ENCODE data around the gene SMOC1.

The SMOC1 gene

DNA sequence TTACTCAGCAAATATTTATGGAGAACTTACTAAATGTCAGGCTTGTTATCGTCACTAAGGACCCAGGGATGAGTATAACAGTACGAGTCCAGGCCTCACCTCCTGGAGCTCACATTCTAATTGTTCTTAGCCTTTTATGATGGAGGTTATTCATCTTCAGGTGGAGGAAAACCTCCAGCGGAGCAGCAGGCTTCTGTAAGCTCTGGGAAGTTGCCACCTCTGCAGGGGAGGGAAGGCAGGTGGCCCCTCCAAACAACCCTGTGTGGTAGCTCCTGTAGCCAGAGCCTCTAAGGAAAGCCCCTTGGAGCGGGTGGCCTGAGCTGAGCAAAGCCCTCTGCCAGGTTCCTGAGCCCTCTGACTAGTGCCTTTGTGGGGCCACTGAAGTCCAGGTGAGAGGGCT, 104.1 kb downstream of the SMOC1 start:
- DNase-seq = no peak

DNA sequence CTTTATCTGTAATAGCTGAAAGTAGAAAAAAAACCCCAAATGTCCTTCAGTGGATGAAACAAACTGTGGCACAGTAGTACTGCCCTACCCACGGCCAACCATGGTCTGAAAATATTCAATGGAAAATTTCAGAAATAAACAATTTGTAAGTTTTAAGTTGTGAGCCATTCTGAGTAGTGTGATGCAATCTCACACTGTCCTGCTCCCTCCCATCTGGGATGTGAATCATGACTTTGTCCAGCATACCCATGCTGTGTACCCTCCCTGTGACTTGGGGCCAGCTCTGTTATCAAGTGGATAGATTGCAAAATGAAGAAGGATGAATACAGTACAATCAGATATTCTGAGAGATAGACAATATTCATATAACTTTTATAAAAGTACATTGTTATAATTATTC, 106.2 kb downstream of the SMOC1 start:
- no peak for DNase-seq

DNA sequence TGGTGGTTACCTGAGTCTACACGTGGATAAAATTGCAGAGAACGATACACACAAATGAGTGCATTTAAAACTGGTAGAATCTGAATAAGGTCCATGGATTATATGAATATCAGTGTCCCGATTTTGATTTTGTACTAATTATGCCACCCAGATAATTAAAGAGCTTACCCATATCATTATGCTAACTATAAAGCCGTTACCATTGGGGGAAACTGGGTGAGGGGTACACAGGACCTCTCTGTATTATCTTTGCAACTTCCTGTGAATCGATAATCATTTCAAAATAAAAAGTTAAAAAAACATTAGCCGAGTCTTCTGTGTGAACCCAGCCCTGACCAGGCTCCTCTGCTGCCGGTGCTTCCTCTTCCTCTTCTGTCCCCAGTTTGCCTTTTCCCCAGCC, 107.1 kb downstream of the SMOC1 start:
- no peak for DNase-seq

DNA sequence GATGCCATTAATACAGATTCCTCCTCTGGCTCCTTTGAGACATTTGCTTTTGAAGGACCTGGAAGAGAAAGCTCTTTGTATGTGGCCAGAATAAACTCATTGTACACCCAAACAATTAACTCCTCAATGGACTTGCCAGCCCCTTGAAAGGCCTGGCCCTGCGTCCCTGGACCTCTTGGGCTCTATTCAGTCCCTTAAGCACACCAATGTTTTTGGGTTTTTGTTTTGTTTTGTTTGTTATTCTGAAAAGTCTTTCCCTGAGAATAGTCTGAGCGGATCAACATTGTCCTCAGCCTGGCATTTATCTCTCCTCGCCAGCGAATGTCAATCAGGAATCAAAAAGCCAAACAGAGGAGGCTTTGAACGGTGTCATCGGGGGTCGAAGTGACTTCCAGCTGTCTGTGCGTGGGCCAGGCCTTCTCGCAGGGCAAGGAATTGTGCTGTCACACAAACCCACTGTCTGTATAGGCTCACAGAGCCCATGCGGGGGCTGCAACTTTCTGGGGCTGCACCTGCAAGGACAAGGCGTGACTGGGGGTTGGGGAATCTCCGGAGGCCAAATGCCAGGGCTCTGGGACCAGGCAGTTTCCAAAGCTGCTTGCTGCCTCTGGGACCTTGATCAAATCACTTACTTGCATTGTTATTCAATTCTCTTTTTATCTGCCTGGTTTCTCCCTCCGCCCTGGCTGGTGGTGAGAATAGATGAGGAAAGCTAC, 108.3 kb downstream of the SMOC1 start:
- DNase-seq = no peak

DNA sequence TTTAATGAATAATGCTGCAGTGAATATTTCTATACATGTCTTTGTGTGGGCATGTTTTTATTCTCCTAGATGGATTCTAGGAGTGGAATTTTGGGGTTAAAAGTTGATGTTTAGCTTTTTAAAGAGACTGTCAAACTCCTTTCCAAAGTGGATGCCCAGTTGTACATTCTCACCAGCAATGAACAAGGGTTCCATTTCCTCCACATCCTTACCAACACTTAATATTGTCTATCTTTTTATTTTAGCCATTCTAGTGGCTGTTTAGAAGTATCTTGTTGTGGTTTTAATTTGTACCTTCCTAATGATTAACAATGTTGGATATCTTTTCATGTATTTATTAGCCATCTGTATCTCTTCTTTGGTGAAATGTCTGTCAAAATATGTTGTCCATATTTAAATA, 109.8 kb downstream of the SMOC1 start:
- DNase-seq = no peak

DNA sequence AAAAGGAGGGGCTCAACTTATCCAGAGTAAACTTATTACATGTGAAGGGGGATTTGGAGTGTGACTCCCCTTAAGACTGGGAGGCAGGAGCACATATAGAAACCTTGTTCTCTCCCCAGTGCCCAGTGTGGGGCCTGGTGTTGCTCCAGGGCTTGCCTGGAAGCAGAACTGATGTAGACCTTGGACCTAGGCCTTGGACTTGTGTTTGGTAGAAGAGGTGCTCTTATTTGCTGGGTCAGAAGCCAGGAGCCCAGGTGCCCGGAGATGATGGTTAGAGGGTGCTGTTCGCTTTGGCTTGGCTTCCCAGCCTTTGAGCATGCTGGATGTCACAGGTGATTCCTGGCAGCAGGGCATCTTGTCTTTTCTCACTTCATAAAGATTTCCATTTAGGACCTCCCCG, 110.4 kb downstream of the SMOC1 start:
- DNase-seq = no peak

DNA sequence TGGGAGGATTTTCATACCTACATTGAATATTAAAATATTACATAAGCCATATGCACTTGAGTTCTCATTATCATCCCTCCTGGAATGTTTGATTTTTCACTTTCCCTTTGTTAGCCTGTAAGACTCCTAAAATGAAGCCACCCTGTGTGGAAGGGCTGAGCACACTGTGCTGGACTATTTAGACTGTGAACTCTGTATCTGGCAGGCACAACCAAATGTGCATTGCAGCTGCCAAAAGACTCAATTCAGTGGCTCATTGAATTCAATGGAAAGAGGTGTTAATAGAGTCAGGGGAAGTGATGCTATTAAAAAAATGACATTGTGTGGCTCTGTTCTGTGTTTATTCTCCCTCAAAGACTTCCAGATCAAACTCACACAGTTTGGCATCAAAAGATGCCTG, 111.1 kb downstream of the SMOC1 start:
- DNase-seq = no peak

DNA sequence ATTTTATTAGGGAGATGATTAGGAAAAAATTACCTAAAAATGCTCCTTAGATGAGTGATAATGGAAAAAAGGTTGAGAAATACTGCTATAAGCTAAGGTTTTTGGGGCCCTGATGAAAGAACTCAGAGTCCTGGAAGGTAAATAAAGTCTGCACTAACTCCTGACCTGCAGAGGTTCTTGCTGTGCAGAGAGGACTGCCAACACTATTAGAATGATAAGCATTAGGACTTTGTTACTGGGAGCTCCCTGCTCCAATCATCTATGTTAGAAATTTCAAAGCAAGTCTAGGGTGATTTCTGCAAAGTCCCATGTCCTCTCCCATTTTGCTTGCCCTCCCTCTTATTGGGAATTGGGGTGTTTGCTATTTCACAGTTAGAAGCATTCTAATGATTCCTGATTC, 112.2 kb downstream of the SMOC1 start:
- DNase-seq = no peak

DNA sequence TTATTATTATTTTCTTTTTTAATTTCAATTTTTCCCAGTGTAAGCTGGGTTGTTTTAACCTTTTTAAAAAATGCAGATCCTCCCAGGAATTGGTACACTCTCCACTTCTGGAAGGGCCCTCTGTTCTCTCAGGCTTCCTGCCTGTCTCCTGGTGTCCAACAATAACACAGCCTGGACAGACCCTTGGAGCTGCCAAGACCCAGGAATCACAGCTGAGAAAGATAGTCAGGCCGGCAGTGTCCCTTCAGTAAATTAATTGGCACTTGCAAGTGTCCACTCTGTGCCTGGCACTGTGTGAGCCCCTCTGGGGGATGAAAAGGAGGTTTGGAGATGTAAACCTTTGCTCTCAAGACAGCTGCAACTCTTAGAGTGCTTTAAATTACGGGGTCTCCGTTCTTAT, 113.3 kb downstream of the SMOC1 start:
- no peak for DNase-seq

DNA sequence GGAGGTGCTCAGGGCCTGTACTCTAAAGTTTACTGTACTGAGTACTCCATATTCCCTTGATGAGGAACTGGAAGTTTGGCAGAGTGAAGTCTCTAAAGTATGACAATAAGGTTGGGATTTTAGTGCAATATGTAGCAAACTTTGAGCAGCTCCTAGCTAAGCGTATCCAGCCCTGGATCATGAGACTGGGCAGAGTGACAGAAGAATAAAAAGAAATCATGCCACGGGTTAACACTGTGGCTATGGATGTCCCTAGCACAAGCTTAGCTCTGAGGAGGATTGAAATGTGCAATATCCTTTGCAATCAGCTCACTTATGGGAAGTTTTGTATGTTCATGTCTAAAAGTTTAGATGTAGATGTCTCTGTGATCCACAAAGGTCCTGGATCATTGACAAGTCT, 114.1 kb downstream of the SMOC1 start:
- DNase-seq = no peak

DNA sequence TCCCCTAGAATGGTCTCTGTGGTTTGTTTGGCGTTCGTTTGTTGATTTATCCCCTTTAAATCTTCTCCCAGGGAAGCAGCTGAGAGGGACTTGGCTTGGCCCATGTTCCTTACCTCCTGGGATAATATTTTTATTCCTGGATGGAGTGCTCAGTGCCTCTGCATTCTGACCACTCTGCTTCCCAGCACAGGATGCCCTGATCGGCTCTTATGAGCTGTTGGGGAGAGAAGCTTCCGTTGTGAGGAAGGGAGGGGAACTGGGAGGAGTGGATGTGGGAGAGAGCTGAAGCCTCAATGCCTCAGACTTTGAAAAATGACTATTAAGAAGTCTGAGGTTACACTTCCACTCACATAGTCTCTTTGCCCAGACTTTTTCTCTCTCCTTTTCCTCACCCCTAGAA, 114.8 kb downstream of the SMOC1 start:
- no peak for DNase-seq

DNA sequence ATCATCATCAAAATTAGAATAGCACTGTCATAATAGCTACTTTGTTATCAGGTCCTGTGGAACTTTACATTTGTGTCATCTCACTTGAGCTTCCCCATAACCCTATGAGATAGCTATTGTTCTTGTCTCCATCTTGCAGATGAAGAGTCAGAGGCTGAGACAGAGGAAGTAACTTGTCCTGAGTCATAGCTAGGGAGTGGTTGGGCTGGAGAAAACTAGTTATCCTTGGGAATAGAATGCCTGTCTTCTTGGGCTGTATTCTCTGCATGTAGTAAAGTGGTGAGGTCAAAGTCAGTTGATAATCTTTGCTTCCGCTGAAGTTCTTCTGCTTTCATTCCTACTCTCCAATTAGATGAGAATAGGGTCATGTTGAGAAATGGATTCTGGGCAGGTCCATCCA, 117.0 kb downstream of the SMOC1 start:
- DNase-seq = no peak

DNA sequence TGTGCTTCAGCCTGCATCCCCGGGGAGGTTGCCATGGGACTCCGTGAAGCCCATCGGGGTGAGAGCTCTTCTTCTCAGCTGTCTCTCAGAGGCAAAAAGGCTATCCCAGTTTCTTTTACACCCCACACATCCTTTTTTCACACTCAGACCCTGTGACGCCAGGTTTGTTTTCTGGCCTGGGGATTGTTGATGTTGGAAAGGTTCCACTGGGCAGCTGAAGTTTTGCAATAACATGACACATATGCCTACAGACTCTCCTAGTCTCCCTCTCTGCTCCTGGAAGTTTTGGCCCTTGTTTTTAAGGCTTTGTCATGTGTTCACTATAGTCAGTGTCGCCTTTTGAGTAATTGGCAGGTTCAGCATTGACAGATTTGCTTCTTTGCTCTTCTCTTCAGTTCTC, 118.6 kb downstream of the SMOC1 start:
- no peak for DNase-seq

DNA sequence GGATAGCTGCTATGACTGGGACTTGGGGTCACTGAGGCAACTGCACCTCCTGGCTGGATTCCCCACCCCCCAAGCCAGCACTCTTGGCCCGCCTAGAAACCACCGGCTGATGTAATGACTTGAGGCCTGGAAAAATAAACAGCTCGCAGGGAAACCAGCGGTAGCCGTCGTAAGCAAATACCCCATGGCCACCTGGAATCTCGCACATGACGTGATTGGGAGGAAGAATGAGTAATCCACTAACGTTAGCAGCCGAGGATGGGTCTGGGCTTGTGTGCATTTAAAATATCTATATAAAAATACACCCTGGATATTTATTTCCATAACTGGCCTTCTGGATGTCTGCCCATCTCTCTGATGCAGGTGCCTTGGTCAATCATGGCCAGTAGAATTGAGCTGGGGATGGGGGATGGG, 120.1 kb downstream of the SMOC1 start:
- no peak for DNase-seq

DNA sequence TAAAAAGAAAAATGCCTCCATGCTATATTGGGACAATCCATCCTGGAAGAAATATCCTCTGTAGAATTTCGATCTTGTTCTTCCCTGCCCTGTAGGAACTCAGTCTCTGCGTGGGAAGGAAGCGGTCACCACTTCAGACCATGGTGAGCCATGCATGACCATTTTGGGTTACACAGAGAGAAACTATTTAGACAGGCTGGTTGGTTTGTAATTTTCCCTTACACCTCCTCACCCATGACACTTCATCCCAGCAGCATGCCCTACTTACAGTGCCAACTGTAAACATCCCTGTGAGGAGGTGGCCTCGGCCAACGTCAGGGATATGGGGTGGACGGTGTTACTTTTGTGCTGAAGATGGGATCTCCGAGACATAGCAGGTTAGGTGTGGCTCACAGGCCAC, 121.4 kb downstream of the SMOC1 start:
- DNase-seq = no peak

DNA sequence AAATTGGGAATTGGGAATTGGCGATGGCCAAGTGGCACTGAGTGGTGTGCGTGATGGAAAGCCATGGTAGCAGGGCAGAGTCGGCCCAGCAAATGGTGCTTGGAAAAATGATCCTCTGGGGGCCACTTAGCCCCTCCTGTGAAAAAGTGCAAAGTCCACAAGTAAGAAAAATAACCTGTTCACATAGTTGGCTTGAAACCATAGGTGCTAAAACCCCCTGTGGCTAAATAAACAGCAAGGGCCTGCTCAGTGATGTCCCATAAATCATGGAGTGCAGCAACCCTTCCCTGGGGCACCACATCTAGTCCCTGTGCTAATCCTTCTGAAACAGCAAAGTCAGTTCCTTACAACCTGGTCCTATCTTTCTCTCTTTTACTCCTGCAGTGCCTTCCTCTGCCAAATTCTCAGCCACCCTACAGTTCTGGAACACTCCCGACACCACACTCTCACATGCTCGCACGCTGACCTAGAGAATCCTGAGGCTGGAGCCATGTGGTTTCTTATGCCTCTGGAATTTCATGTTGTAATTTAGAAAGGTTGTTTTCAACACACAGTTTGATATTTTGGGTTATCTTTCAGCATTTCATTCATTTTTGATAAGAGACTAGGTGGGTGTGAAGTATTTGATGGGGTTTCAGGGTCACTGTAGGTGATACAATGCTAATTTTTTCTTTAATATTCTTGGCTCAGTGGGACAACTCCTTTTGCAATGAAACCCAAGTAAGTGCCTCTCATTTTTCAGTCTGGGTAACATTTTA, 123.6 kb downstream of the SMOC1 start:
- DNase-seq = no peak

DNA sequence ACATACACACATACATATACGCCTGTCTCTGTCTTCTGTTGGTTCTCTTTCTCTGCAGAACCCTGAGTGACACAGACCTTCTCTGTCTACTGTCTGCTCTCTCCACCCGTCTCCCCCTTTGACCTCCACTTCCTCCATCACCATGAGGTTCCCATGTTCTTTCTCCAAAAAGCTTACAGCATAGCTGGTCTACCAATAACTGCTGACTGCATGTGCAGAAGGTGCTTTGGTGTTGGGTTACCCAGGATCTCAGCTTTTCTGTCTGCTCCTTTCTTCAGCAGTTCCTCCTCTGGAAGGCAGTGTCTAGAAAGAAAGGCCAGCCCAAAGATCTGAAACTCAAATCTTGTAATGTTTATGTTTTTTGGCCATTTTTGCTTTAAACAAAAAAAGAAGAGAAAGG, 125.6 kb downstream of the SMOC1 start:
- no peak for DNase-seq

DNA sequence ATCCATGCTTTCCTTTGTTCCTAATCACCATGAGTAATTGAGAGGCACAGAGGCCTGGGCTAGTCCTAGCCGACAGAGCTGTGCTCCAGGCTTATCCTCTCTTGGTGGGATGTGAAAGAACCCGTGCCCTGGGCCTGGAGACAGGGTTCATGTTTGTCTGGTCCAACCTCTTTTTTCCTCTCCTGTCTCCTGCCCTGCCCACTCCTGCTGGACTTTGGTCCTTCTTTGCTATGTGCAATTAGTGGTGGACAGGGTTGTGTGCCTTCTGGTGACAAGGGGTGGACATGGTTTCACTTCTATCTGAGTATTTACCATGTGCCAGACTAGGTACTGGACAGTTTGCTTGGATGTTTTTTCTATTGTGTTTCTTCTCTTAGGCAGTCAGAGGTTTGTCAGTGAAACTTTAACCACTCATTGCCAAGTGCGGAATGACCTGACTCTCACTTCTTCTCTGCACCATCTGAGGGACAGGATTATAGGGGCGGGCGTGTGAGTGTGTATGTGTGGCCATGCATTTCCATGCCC, 126.1 kb downstream of the SMOC1 start:
- DNase-seq = no peak

DNA sequence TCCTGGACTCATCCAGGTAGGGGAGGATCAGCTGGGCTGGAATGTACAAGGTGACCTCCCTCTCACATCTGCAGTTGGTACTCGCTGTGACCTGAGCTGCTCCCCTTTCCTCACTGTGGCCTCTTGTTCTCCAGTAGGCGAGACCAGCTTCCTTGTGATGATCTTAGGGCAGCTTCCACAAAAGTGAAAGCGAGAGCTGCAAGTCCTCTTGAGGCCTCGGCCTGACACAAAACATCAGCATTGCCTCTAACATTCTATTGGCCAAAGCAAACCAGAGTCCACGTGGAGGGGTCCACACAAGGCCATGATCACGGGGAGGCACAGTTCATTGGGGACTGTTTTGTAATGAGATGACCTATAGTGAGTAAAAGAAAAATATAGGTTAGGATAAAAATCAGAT, 127.5 kb downstream of the SMOC1 start:
- DNase-seq = no peak

DNA sequence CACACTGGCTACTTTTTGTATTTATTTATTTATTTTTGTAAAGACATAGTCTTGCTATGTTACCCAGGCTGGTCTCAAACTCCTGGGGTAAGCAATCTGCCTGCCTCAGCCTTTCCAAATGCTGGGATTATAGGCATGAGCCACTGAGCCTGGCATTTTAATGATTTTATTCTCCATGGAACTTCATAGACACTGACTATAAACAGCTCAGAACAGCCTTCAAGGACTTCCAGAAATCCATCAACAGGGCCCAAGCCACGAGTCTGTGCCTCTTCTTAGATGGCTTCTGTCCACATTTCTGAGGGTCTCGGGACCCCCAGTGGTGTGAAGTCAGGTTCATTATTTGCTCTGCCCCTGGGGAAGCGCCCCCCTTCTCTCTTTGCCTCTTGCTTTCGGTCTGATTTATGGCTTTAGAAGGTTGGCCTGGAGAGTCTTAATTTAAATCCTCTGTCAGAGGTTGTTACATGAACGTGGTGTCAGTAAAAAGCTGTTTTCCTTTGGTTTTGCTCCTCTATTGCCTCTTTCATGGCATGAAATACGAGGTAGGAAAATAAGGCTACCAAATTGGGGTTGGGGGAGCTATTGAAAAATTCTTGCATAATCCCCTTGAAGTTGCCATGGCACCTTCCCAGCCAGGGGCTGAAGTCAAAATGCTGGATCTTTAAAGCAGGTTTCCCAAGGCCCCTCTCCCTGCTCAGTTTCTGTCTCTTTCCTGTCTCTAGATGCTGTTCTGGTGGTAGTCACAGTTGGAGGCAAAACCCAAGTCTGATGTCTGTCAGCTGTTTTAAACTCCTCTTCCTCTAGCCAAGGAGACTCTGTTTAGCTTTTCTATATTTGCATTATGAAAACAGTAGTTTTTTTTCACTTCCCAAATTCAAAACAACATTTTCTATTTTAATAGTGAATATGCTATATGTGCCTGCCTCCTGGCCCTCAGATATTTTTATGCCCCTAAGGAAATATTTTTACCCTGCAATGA, 129.4 kb downstream of the SMOC1 start:
- DNase-seq = no peak

DNA sequence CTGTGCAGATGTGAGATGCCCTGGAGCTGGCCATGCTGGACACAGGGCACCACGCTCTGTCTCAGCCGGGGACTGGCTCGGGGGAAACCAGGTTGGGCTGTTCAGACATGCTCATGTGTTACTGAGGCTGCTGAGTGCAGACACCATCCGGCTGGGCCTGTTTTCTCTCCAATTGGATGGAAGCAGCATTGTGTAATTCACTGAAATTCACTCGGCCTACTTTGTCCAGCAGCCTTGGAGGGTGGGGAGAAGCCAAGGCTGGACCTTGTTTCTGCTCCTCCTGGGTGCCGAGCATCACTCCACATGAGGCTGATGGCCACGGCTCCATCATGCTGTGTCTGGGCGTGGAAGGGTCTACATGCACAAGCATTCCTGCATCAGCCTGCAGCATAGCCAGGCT, 130.7 kb downstream of the SMOC1 start:
- no peak for DNase-seq

DNA sequence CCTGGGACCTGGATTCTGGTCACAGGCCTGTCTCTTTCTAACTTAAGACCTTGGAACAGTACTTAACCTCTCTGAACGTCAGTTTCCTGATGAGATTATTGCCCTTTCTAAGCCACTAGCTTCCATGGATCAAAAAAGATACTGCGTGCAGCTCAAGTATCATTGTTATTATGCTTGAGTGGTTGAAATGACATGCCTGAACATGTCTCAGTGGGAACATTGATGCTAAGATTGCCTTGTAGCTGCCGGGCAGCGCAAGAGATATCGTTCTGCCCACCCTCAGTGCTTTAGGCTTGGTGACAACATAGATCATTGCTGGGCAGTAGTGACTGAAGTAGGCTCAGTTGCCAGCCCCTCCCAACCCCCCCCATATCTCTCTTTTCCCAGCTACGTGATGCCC, 131.9 kb downstream of the SMOC1 start:
- no peak for DNase-seq

DNA sequence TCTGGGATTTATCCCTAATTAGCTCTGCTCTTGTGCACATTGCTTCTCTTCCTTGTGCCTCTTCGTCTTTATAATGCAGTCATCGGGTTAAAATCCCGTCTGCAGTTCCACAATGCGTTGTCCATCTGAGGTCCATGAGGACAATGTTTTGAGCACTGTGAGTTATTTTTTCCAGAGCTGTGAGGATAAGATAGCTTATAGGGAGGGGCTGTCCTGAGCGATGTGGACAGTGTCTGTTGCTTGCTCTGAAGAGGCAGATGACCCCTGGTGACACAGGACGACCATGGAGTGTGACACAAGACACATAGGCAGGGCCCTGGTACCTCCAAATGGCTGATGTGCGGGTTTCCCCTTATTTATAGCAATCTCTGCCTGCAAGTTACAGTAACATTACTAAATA, 132.5 kb downstream of the SMOC1 start:
- no peak for DNase-seq

Data from activated CD8-positive, alpha-beta memory T cell treated with anti-CD3 and anti-CD28 coated beads, Interleukin-2, amount 50 U/mL, for 48 hours (primary cell).